Erythroblast (primary cell): ENCODE results near the gene PTPRU.
"Not testable (repeated sequence)": the region's sequence is repeated elsewhere in the genome, so short reads cannot be mapped to it uniquely, and the experiment has no call there.

ENCODE experiments used
- DNase-seq, 2 experiments: peaks; one replicate each; lab custom pipeline; 2025; lab: John Stamatoyannopoulos, UW
- GATA1 ChIP-seq: IDR thresholded peaks from 2 replicates; pipeline ENCODE4 v1.6.1; 2011; ENCODE audit warnings: low read depth, mild to moderate bottlenecking, control low read depth, low read length, moderate library complexity
- POLR2A ChIP-seq: IDR thresholded peaks from 2 replicates; pipeline ENCODE4 v1.6.1; 2011; ENCODE audit warnings: mild to moderate bottlenecking, low read length

PTPRU gene

DNA sequence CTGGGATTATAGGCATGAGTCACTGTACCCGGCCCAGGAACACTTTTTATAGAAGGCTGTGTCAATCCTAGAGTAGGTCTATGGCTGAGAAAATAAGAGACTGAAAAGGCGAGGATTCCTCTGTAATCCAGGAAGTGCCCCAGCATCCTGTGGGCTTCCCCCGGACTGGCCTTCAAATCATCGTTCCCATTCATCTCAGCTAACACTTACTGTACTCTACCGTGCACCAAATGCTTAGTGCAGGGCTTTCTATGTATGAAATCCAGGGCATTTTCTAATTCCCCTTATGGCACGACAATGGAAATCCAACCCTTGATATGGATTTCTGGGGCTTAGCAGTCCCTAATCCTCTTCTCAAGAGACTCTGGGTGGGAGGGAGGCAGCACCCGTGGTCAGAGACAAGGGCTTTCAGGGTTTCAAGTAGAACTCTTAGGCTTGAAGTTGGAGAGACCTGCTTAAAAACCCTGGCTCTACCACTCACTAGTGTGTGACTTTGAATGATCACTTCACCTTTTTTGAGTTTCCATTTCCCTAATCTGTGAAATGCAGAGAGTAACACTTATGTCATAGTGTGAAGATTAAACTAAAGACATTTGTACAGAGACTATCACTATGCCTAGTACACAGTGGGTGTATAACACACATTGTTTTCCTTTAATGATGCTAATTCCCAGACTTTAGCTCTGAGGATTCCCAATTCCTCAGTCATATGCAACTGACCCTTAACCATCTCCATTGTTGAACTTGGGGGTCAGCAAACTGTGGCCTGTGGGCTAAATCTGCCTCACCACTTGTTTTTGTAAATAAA is 25.8 kb upstream of the PTPRU start:
- TF ChIP-seq GATA1 (no peak), POLR2A (no peak)
- no peak for DNase-seq

GRCh38 chr1:29211086-29212030 is 25.0 kb upstream of the PTPRU start:
- TF ChIP-seq GATA1 (no peak), POLR2A (no peak)
- no peak for DNase-seq

- no peak for TF ChIP-seq POLR2A
- TF ChIP-seq GATA1, result no peak
- no peak for DNase-seq
Observed at GRCh38 chr1:29213055-29213454, 23.3 kb upstream of the PTPRU start.

- DNase-seq, result no peak
- TF ChIP-seq GATA1, result no peak
- TF ChIP-seq POLR2A, result no peak
Observed at GRCh38 chr1:29217633-29218032, 18.7 kb upstream of the PTPRU start.

DNA sequence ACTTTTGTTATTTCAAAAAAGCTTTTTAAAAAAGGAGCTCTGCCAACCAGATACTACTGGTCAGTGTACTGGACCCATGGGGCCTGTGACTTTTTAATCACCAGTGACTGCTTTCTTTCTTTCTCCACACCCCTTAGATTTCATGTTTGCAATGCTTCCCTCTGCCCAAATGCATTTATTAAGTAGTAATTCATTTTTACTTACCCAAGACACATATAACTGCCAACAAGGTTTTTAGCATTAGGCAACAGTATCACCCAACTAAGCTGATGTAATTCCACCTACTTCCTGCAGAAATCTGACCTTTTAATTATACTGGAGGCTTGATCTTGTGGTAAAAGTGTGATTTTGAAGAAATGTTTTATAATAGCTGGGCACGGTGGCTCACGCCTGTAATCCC is 18.1 kb upstream of the PTPRU start:
- no peak for DNase-seq
- no peak for TF ChIP-seq POLR2A
- TF ChIP-seq GATA1, result no peak

DNA sequence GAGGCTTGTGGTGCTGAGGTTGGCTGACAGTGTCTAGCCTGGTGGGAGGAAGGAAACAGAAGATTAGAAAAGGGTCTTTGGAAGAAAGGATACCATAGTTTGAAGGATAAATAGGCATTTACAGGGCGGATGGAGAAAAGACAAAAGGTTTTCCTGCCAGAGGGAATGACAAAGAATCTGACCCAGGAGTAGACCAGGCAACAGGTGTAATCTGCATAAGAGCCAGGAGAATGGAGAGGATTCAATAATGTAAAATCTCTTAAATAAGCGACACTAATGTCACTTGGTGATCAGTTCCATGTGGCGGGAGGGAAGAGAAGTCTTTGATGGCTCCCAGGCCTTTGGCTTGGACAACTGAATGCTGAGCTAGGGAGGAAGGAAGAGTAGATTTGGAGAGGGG is 15.0 kb upstream of the PTPRU start:
- TF ChIP-seq POLR2A, result no peak
- no peak for DNase-seq

DNA sequence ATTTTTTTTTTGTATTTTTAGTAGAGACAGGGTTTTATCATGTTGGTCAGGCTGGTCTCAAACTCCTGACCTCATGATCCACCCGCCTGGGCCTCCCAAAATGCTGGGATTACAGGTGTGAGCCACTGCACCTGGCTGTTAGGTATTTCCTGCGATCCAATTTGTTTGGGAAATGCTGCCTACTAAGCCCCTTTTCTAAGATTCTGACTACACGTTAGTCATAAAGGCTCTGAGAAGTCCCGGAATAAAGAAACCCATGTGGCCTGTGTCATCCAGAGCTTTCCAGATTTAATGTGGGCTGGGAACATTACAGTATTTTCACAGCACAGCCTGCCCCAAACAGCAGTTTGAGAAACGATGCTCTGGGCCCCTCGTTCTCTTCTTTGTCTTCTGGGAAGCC is 14.1 kb upstream of the PTPRU start:
- DNase-seq, result not testable (repeated sequence)

DNA sequence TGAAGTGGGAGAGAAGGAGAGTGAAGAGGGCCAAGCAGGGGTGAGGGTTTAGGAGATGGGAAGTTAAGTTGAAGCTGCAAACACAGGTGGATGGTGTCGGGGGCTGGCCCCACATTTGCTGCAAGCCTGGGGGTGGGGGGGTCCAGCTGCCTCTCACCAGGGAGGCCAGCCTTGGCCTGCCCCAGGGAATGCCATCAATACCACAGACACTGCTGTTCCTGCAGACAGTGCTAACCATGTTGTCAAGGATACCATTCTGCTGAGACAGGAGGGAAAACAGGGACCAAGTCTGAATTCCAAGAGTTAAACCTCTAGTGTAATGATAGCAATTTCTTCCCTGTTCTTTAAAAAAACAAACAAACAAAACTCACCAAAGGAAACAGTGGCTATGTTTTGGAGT is 13.6 kb upstream of the PTPRU start:
- DNase-seq, result no peak
- TF ChIP-seq POLR2A (no peak), GATA1 (no peak)

GRCh38 chr1:29223521-29223920 is 12.8 kb upstream of the PTPRU start:
- TF ChIP-seq GATA1 (no peak), POLR2A (no peak)
- no peak for DNase-seq

DNA sequence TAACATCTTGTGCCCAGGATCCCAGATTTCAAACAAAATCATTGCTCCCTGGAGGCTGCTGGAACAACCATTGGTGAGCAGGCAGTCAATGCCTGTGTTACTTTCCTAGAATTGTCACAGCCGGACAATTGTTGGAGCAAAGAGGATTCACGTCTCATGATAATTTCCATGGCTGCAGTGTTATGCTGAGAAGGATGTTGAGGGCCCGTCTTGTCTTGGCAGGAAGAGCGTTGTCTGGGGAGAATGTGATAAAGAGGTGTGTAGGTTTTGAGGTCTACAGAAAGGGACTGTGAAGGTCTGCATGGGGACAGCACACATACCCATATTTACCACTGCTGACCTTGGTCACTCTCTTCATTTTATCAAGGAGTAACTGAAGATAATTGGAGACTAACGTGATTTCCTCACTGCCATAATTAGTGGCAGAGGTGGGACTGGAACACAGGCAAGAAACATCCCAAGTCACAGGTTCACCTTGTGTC is 11.9 kb upstream of the PTPRU start:
- TF ChIP-seq GATA1, result no peak
- TF ChIP-seq POLR2A, result no peak
- no peak for DNase-seq

DNA sequence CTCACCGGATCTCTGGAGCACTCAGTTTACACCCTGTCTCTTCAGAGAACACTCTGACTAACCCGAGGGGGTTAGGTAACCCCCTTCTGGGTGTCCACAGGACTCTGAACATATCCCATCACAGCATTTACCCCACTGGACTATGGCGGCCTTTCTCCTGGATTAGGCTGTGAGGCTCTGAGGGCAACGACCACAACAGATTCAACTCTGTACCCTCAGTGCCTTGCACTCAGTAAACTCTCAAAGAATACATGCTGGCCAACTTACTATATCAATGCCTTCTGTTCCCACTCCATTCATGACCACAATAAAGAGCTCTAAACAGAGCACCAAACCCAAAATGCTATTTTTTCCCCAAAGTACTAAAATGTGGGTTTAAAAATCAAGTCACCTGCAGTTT is 11.0 kb upstream of the PTPRU start:
- no peak for TF ChIP-seq POLR2A
- TF ChIP-seq GATA1, result no peak
- DNase-seq, result no peak

GRCh38 chr1:29227511-29227910 is 8.8 kb upstream of the PTPRU start:
- DNase-seq, result no peak
- no peak for TF ChIP-seq GATA1
- TF ChIP-seq POLR2A, result no peak

DNA sequence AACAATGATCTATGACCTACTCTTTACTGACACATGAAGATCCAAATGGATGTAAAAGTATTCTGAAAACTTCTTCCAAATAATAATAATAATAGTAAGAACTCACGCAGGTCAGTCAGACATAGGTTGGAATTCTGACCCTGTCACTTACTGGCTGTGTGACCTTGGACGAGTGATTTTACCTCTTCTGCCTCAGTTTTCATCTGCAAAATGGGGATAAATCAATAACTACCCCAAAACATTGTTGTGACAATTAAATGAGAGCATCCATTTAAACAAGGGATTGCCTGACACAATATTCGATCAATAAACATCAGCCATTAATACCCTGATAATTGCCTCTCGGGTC is 6.1 kb upstream of the PTPRU start:
- DNase-seq, result no peak
- TF ChIP-seq GATA1 (no peak), POLR2A (no peak)

DNA sequence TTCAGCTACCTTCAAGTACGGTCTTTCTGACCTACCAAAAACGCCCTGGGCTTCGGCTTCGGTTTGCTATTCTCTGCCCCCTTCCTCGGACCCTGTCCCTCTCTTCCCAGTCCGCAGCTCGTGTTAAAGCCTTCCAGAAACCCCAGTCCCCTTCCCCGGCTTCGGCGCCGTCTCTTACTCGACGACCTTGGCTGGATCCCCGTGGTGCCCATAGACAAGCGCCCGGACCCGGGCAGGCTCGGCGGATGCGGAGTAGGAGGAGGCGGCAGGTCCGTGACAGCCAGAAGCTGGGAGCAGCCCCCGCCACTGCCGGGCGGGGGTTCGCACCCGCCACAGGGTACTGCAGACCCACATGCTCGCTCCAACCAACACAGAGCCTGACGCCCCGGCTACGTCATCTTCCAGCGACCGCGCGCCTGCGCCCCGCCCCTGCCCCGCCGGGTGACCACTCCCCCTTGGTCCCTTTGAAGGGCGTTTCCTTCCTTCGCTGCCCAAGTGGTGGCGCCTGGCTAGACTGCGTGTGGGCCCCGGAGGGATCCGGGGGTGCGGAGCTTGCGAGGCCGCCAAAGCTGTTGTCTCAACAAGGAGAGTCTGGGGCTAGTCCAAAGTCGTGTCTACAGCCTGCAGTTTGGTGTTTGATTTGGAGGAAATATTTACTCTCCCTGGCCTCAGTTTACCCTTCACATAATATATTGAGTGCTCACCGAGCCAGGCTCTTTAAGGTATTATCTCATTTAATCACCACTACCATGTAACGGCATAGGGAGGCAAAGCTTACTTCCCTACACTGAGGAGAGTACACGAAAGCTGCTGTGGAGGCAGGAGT is 5.6 kb upstream of the PTPRU start, which contains the start of gene MECR:
TSS of gene MECR (minus strand) at position 382 of the 826 bp plus-strand sequence. CDS start at position 354, 28 bp downstream.
- TF ChIP-seq POLR2A (peak; percentile 79), GATA1 (no peak)
- peak; percentile 97 to 98 for DNase-seq
